Measurements from ENCODE around the gene CDCA4.

The CDCA4 gene

GRCh38 chr14:105020815-105021655, at the start of gene CDCA4:
Gene CDCA4, minus strand, starts transcription at chr14:105021083. Its CDS starts 9,154 bp downstream, at chr14:105011929.
- DNase-seq (ENCODE audit: low read depth) = peak; percentile 78
- H3K4me3 ChIP-seq (ENCODE audit: low read depth, low read length) = peak within 1 kb of the TSS; percentile 62
- TF ChIP-seq, protein P1, sequence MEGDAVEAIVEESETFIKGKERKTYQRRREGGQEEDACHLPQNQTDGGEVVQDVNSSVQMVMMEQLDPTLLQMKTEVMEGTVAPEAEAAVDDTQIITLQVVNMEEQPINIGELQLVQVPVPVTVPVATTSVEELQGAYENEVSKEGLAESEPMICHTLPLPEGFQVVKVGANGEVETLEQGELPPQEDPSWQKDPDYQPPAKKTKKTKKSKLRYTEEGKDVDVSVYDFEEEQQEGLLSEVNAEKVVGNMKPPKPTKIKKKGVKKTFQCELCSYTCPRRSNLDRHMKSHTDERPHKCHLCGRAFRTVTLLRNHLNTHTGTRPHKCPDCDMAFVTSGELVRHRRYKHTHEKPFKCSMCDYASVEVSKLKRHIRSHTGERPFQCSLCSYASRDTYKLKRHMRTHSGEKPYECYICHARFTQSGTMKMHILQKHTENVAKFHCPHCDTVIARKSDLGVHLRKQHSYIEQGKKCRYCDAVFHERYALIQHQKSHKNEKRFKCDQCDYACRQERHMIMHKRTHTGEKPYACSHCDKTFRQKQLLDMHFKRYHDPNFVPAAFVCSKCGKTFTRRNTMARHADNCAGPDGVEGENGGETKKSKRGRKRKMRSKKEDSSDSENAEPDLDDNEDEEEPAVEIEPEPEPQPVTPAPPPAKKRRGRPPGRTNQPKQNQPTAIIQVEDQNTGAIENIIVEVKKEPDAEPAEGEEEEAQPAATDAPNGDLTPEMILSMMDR (IDR thresholded peaks at IDR 0.05; ENCODE audit: low read depth, low read length, missing control alignments) = no peak

DNA sequence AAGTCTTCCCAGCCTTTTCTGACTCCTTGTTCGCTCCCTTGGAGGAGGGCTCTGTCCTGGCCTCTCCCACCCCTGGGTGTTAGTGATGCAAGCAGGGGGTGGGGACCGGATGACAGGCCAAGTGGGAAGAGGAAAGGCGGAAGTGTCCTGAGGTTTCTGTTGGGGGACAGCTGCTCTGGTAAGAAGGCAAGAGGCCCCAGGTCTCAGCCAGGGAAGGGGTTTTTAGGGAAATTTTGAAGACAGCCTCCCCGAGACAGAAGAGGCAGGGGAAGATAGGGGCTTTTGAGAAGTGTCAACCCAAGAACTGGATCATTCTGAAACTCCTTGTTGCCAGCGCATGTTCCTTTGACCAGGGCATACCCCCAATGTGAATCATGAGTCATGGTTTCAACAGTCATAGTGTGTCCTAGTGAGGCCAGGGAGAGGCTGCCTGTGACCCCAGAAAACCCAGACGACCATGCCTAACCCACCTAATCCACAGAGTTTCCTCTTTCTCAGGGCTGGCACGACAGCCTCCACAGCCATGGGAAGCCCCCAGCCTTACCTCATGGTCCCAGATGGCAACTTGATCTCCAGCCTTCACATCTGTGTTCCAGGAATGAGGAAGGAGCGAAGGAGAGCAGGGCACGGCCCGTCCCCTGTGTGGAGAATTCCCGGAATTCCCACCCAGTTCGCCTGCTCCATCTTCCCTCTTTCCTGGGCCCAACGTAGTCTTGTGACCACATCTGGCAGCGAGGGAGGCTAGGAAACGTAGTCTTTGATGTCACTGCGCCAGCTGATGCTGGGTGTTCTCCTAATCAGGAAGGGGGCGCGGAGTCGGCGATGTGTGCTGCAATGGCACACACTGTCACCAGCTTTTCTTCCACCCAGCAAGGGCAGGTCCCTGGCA, 49.2 kb upstream of the CDCA4 start:
- peak; percentile 84 for DNase-seq (ENCODE audit: low read depth)
- TF ChIP-seq, protein P1 (IDR thresholded peaks at IDR 0.05; ENCODE audit: low read depth, low read length, missing control alignments) = no peak
- peak overlapping the region; percentile 35 for H3K4me3 ChIP-seq (ENCODE audit: low read depth, low read length)

DNA sequence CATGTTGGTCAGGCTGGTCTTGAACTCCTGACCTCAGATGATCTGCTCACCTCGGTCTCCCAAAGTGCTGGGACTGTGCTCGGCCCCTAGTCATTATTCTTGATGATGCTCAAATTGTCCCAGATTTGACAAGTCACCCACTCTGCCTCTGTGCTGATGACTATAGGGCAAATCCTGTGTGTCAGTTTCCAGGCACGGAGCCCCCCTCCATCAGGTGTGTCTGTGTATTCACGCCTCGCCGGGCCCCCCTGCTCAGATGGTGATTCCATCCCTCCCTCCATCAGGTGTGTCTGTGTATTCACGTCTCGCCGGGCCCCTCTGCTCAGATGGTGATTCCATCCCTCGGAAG, 48.6 kb upstream of the CDCA4 start:
- TF ChIP-seq, protein P1 (IDR thresholded peaks at IDR 0.05; ENCODE audit: low read depth, low read length, missing control alignments) = no peak
- H3K4me3 ChIP-seq (ENCODE audit: low read depth, low read length) = peak overlapping the region; percentile 35
- DNase-seq (ENCODE audit: low read depth) = no peak

- peak overlapping the region; percentile 9; the same call in 1 of the 2 replicates for H3K4me3 ChIP-seq (ENCODE audit: low read depth, low read length)
- TF ChIP-seq, protein P1 (IDR thresholded peaks at IDR 0.05; ENCODE audit: low read depth, low read length, missing control alignments) = no peak
- DNase-seq (ENCODE audit: low read depth) = no peak
Observed at GRCh38 chr14:105068818-105069217, 47.9 kb upstream of the CDCA4 start.

DNA sequence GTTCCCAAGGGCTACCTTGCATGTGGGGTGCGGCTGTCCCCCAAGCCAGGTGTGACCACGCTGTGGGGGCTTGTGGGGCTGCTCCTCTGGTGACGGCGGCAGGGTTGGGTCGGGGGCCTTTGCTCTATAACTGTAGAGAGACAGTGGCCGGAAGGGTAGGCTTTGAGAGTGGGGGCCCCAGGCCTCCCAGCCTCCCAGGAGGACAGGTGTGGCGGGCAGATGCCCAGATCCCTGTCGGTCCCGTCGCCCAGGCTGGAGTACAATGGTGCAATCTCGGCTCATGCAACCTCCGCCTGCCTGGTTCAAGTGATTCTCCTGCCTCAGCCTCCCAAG, 47.1 kb upstream of the CDCA4 start:
- TF ChIP-seq, protein P1 (IDR thresholded peaks at IDR 0.05; ENCODE audit: low read depth, low read length, missing control alignments) = no peak

GRCh38 chr14:105067140-105067968, 46.5 kb upstream of the CDCA4 start:
- peak overlapping the region; percentile 12; the same call in 1 of the 2 replicates for H3K4me3 ChIP-seq (ENCODE audit: low read depth, low read length)
- DNase-seq (ENCODE audit: low read depth) = no peak
- TF ChIP-seq, protein P1 (IDR thresholded peaks at IDR 0.05; ENCODE audit: low read depth, low read length, missing control alignments) = no peak

More for the DNA sequence above, 47.1 kb upstream of the CDCA4 start:
- DNase-seq (ENCODE audit: low read depth) = no peak
- no peak overlapping the region for H3K4me3 ChIP-seq (ENCODE audit: low read depth, low read length)
